Measurements from ENCODE around the gene ACTR1A. TPM values are rescaled to one million over a fixed set of nuclear protein-coding genes. Genes with fewer than 3 reads are reported as not detected.
A peak's percentile ranks its signal among the peaks of the same experiment; 100 is the strongest.
"Not testable (repeated sequence)": the region's sequence is repeated elsewhere in the genome, so short reads cannot be mapped to it uniquely, and the experiment has no call there.

The ACTR1A gene
- total RNA-seq, 1 donor from 2014 or later = 75.2 TPM

GRCh38 chr10:102514487-102515311 is 12.2 kb upstream of the ACTR1A start:
- peak; percentile 57 for DNase-seq

DNA sequence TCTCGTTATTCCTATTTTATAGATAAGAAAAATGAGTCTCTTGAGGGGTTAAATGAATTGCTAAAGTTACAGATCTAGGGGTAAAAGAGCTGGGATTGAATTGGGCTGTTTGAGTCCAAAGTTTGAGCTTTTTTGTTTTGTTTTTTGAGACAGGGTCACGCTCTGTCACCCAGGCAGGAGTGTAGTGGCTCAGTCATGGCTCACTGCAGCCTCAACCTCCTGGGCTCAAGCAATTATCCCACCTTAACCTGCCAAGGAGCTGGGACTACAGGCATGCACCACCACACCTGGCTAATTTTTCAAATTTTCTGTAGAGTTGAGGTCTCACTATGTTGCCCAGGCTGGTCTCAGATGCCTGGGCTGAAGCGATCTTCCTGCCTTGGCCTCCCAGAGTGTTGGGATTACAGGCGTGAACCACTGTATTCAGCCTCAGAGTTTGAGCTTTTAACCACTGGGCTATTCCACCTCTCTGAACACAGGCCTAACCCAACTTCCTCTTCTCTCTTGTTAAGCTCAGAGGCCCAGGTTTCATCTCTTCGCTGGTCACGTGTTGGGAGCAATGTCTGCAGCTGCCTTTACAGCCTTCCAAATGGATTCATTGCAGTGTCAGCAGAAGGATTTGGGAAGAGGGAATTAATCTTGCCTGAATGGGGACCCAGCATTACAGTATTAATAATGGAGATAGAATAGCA is 9.2 kb upstream of the ACTR1A start:
- DNase-seq = no peak

DNA sequence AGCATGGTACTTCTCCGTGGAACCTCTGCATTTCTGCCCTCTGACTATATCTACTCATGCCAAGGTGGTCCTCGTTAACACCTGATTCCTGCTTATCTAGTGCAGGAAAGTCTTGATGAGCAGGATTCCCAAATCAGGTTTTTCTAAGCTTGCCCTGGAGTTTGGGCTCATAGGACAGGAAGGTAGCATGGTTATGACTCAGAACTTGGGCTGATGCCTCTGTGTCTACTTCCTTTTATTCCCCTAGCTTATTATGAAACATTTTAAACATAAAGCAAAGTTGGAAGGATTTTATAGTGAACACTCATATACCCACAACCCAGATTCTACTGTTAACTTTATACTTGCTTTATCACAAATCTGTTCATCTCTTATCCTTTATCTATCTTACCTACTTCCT is 6.9 kb upstream of the ACTR1A start:
- no peak for DNase-seq

GRCh38 chr10:102508506-102508905 is 6.0 kb upstream of the ACTR1A start:
- DNase-seq = no peak

DNA sequence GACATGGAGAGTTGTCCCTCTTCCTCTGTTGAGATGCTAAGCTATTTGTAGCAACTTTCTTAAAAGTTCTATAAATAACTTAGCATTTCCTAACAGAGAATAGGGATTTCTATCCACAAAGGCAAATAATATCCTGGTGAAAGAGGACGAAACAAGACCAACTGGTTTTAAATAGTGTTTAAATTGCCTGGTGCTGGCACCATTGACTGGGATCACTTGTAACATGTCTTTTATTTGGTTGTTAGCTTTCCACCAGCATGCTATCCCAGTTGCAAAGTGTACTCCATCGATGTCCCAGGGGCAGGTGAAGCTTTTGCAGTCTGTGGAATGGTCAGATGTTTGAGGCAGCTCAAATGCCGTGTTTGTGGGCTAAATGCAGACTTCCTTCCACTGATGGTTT is 5.0 kb upstream of the ACTR1A start:
- DNase-seq = peak; percentile 35

DNA sequence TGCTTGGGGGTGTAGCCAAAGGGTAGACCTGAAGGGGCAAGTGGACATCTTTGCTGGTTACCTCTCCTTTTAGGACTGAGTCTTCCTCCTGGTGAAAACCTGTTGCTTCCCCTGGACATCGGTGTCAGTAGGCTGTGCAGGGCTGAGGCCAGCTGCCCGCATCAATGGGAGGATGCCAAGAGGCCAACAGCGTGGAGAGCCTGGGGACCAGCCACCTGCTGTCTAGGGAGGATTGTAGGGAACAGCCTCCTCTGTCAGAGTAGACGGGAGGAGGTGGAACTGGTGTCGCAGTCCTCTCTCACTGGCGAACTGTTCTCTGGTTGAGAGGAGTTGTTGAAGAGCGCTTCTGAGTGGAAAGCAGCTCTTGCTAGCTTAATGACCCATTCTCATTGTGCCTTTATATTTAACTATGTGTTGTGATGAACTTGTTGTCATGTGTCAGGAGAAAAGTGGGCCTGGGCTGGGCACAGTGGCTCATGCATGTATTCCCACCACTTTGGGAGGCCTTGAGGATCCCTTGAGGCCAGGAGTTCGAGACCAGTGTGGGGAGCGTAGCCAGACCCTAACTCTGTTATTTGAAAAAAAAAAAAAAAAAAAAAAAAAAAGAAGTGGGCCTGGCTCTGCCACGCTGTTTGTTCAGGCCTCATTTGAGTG is 3.1 kb upstream of the ACTR1A start:
- peak; percentile 64 for DNase-seq

DNA sequence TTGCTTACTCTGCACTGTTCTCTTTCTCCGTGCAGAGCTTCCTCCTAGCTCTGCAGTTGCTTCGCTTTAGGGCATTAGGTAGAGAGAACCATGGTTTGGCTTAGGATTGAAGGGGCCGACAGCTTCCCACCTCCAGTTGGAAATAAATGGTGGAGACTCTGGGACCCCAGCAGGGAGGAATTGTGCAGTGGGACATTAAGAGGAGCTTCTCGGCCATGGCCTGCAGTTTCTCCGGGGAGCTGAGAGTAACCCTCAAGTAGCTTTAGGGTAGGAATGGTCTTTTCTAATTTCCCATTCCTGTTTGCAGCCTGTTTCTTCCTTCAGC is 2.4 kb upstream of the ACTR1A start:
- DNase-seq = no peak

GRCh38 chr10:102504179-102504975 is 1.9 kb upstream of the ACTR1A start:
- DNase-seq = peak; percentile 45

DNA sequence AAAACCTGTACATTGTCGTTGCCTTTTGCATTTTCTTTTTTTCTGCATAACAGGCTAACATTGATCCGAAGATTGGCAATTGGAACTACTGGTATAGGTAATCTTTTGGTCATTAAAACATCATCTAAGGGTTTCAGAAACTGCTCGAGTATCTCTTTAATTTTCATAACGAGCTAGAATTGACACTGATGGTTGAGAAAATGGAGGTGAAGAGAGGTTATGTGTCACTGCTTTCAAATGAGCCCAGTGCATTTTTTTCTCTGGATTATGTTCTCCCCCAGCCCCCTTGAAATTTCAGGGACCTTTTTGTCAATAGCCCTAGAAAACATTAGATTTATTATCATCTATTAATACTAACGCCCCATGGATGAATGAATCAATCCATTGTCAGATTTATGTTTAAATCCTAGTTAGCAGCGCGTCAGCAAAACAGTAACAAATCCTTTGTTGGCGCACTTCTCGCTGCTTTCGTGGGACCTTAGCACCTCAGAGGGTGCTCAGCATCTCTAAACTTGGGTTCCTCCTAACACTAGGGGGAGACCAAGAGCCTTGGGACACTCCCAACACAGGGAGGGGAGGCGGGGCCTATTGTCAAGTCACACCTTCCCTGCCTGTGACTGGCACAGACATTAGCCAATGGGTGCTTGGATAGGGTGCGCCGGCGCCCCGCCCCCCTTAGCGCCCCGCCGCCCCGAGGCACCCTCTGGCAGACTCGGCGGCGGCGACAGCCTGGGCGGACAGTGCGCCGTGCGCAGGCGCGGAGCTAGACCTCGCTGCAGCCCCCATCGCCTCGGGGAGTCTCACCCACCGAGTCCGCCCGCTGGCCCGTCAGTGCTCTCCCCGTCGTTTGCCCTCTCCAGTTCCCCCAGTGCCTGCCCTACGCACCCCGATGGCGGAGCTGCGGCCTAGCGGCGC is 1.0 kb upstream of the ACTR1A start, which contains the start of gene SUFU:
TSS of gene SUFU (plus strand) at position 709 of the 915 bp plus-strand sequence. CDS start at position 890, 181 bp downstream.
- peak; percentile 99 for DNase-seq

DNA sequence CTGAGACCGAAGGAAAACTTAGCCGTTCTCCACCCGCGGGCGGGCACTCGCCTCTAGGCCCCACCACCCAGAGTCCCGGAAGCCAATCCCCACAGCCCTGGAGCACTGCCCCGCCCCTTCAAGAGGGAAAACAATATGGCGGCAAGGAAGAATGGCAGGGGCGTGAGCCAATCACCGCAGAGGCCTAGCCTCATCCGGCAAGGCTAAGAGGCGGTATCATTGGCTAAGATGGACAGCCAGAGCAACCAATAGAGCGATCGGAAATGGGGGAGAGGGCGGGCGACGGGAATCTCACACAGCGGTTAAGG is 529 bp downstream of the ACTR1A start:
- peak; percentile 100 for DNase-seq

- no peak for DNase-seq
Measured at GRCh38 chr10:102501201-102502028, 1.1 kb downstream of the ACTR1A start.

DNA sequence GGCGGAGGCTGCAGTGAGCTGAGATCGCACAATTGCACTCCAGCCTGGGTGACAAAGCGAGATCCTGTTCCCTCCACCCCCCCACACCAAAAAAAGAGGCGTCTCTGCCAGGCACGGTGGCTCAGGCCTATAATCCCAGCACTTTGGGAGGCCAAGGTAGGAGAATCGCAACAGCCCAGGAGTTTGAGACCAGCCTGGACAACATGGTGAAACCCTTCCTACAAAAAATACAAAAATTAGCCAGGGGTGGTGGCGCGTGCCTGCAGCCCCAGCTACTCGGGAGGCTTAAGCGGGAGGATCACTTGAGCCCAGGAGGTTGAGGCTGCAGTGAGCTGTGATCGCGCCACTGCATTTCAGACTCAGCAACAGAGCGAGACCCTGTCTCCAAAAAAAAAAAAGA is 1.8 kb downstream of the ACTR1A start:
- DNase-seq = not testable (repeated sequence)

DNA sequence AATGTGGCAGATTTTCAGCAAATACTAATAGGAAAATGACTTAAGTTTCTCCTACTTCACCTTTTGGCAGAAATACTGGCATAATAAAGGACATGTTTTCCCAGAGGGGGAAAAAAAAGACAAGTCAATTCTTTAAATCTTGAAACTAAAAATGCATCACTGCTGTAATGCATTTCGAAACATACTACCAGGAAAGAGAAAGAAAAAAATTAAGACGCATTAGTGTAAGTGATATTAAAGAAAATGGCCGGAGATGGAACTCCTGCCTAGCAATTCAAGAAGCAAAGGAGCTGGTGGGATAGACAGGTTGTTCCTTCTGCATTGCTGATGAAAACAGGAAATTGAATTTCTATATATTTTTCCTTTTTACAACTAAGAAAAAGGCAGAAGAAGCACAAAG is 3.2 kb downstream of the ACTR1A start:
- DNase-seq = no peak

- no peak for DNase-seq
Measured at GRCh38 chr10:102497545-102497944, 5.0 kb downstream of the ACTR1A start.

- DNase-seq = no peak
Measured at GRCh38 chr10:102493771-102494170, 8.7 kb downstream of the ACTR1A start.

DNA sequence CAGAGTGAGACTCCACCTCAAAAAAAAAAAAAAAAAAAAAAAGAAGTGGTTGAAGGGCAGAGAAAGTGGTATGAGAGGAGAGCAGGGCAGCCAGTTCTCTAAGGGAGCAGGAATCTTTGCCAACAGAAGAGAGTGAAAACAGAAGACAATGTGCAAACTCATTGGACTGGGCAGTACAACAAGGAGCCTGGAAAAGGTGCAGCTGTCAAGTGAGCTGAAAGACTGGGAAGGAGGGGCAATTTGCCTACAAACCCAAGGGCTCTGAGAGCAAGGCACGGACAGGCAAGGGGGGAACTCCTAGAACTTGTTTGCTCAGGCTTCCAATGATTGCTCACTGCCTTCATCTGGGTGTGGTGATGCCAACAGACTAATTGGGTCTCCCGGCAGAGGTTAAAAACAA is 9.5 kb downstream of the ACTR1A start:
- peak; percentile 50 for DNase-seq

GRCh38 chr10:102492344-102492939 is 10.1 kb downstream of the ACTR1A start:
- DNase-seq = no peak

DNA sequence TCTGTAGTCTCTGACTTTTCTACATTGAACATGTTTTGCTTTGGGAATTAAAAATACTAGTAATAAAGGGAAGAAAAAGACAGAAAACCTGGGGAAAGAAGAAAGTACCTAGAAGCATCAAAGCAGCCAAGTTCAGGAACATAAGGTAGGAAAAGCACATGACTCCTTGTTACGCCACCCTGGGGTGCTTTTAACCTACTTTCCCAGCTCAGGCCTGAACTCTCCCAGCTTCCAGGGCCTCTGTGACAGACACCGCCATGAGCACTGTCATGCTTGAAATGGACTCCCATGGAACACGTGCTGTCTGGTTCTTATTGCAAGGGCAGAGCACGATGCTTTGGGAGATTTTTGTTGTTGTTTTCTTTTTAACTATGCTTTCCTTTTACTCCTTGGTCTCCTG is 11.4 kb downstream of the ACTR1A start:
- DNase-seq = no peak

DNA sequence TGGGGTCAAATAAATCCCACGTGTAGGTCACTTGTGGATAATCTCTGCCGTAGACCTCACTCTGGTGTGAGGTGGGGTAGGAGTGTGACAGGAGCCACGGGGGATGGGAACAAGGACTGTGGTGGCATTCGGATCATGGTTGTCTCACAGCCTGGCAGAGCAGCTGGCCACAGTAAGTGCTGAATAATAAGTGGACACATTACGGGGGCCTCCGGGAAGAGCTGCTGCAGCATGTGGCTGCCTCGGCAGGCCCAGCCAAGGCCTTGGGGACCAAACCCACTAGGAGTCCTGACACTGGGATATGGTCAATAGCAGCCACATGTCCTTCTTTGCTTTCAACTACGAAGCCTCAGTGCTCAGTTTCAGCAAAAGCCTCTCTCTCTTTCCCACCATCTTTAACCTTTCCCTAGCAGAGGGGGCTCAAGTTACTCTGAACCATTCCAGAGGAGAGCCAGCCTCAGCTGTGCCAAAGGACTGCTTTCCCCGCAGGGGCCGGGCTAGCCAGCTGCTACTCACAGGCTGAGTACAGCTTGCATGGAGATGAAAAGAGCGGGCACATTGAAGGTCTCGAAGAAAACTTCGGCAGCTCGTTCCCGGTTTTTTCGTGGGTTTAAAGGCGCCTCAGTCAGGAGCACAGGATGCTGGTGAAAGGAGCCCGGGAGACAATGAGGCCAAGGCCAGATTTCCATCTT is 17.3 kb downstream of the ACTR1A start:
- DNase-seq = peak; percentile 91
